Endothelial cell of umbilical vein (primary cell): ENCODE results near the gene AQR. TPM values are rescaled to one million over a fixed set of nuclear protein-coding genes. Genes with fewer than 3 reads are reported as not detected.

Experiments used
- BruUV-seq: library from RNA; stranded (reverse); fragments of 400-500 nt; replicated peaks from 2 replicates; lab custom pipeline; 2021; lab: Mats Ljungman, UMichigan
- CTCF ChIA-PET: fragments of 300-600, 350-600 bp; sonication (Branson Sonifier 250); formaldehyde crosslinking; loops from one replicate; lab custom pipeline; 2021; ENCODE audit warnings: antibody characterized with exemption, inconsistent platforms; lab: Charles Lee
- POLR2A ChIA-PET: fragments of 300-600, 350-600 bp; sonication (Branson Sonifier 250); formaldehyde crosslinking; loops from one replicate; lab custom pipeline; 2021; ENCODE audit warnings: antibody characterized with exemption, inconsistent platforms; lab: Charles Lee
- DNase-seq: peaks from one replicate; pipeline ENCODE4 v3.0.0-alpha.2; 2011; ENCODE audit warnings: low read depth, low spot score
- FAIRE-seq: peaks from 2 replicates; lab custom pipeline; 2011; peaks lifted over from hg19 to GRCh38; lab: Jason Lieb, UNC
- H2AFZ ChIP-seq: 2 replicates; pipeline ENCODE4 v1.6.0; 2012; ENCODE audit warnings: low read depth, low read length, control low read depth, inconsistent platforms
- H3K27ac ChIP-seq: 2 replicates; pipeline ENCODE4 v1.5.1; 2011; ENCODE audit warnings: low read depth, mild to moderate bottlenecking, control low read depth, low read length, moderate library complexity; ENCODE audit not compliant: insufficient read depth
- H3K27me3 ChIP-seq, 2 experiments: 2 replicates each; pipeline versions ENCODE4 v1.6.0 to v1.6.1; 2011; ENCODE audit warnings: low read length in 2 of 2, mixed read lengths in 1 of 2; ENCODE audit not compliant: control insufficient read depth in 2 of 2, insufficient read depth in 2 of 2
- H3K36me3 ChIP-seq, 2 experiments: 2 replicates in 1 of 2; 3 replicates in 1 of 2; pipeline ENCODE4 v1.5.1; 2011; ENCODE audit warnings: low read length in 2 of 2, mild to moderate bottlenecking in 1 of 2, moderate library complexity in 1 of 2; ENCODE audit not compliant: control insufficient read depth in 2 of 2, insufficient read depth in 2 of 2; ENCODE audit errors: extremely low read depth in 1 of 2
- H3K4me1 ChIP-seq: 3 replicates; pipeline ENCODE4 v1.5.1; 2011; ENCODE audit warnings: mild to moderate bottlenecking, low read length; ENCODE audit not compliant: control insufficient read depth, insufficient read depth; ENCODE audit errors: extremely low read depth
- H3K4me2 ChIP-seq: 2 replicates; pipeline ENCODE4 v1.6.1; 2011; ENCODE audit warnings: low read length, control low read depth, mixed read lengths; ENCODE audit not compliant: insufficient read depth
- H3K4me3 ChIP-seq, 3 experiments: fragments of 200-600 bp in 1 of 3; sonication (generic), shearing (Covaris generic) in 1 of 3; replicated peaks in 1 of 3; 2 replicates each; pipeline ENCODE4 v1.5.1; 2011 to 2016; ENCODE audit warnings: control low read depth in 3 of 3, low read length in 3 of 3, mild to moderate bottlenecking in 2 of 3, inconsistent platforms in 1 of 3, low read depth in 1 of 3, moderate library complexity in 1 of 3; ENCODE audit not compliant: insufficient read depth in 1 of 3
- H3K79me2 ChIP-seq: 2 replicates; pipeline ENCODE4 v1.6.0; 2012; ENCODE audit warnings: low read length, inconsistent platforms; ENCODE audit not compliant: control insufficient read depth, insufficient read depth
- H3K9ac ChIP-seq: replicated peaks from 2 replicates; pipeline ENCODE3; 2011; ENCODE audit warnings: low read length, control low read depth; ENCODE audit not compliant: insufficient read depth; ENCODE audit errors: extremely low read depth
- H3K9me1 ChIP-seq: replicated peaks from 3 replicates; pipeline ENCODE4 v1.6.0; 2011; ENCODE audit warnings: mild to moderate bottlenecking, low read length; ENCODE audit not compliant: control insufficient read depth, insufficient read depth; ENCODE audit errors: extremely low read depth
- H3K9me3 ChIP-seq: replicated peaks from 2 replicates; pipeline ENCODE4 v1.5.1; 2012; ENCODE audit warnings: low read length, inconsistent platforms; ENCODE audit not compliant: control insufficient read depth, insufficient read depth
- H4K20me1 ChIP-seq: replicated peaks from 2 replicates; pipeline ENCODE3; 2011; ENCODE audit warnings: mild to moderate bottlenecking, low read length; ENCODE audit not compliant: control insufficient read depth, insufficient read depth; ENCODE audit errors: extremely low read depth
- CTCF ChIP-seq, 2 donors: IDR thresholded peaks; 1 replicate in 1 of 2; 2 replicates in 1 of 2; pipeline ENCODE4 v1.5.1; 2011; ENCODE audit warnings: low read length in 2 of 2, mild to moderate bottlenecking in 2 of 2, moderate library complexity in 2 of 2, control low read depth in 1 of 2, inconsistent platforms in 1 of 2, low read depth in 1 of 2; ENCODE audit not compliant: insufficient read depth in 1 of 2; ENCODE audit errors: extremely low read depth in 1 of 2
- EZH2 ChIP-seq: IDR thresholded peaks from 2 replicates; pipeline ENCODE4 v1.6.1; 2012; ENCODE audit warnings: borderline replicate concordance, low read depth, mild to moderate bottlenecking, moderate library complexity, low read length, inconsistent platforms; ENCODE audit not compliant: severe bottlenecking
- FOS ChIP-seq: IDR thresholded peaks from 2 replicates; pipeline ENCODE4 v1.6.1; 2011; ENCODE audit warnings: mild to moderate bottlenecking, low read length, moderate library complexity, borderline replicate concordance; ENCODE audit not compliant: insufficient read depth
- GATA2 ChIP-seq: IDR thresholded peaks from 2 replicates; pipeline ENCODE4 v1.7.0; 2011; ENCODE audit warnings: low read depth, mild to moderate bottlenecking, moderate library complexity, mixed read lengths, low read length; ENCODE audit not compliant: insufficient read length, insufficient read depth
- JUN ChIP-seq: IDR thresholded peaks from 2 replicates; pipeline ENCODE4 v1.6.1; 2011; ENCODE audit warnings: borderline replicate concordance, low read depth; ENCODE audit not compliant: insufficient read length, insufficient read depth
- MAX ChIP-seq: IDR thresholded peaks from 2 replicates; pipeline ENCODE4 v1.6.1; 2011; ENCODE audit not compliant: insufficient read depth, insufficient read length
- MYC ChIP-seq: IDR thresholded peaks from one replicate; pipeline ENCODE4 v1.6.1; 2011; ENCODE audit warnings: mild to moderate bottlenecking, low read depth, low read length
- POLR2A ChIP-seq: IDR thresholded peaks from 2 replicates; pipeline ENCODE4 v1.6.1; 2012; ENCODE audit warnings: low read depth, mild to moderate bottlenecking, control low read depth, low read length
- POLR2AphosphoS5 ChIP-seq: IDR thresholded peaks from 2 replicates; pipeline ENCODE4 v1.6.1; 2012; ENCODE audit warnings: low read depth, mild to moderate bottlenecking, control low read depth, low read length, moderate library complexity; ENCODE audit not compliant: insufficient read depth
- dilution Hi-C: fragments of 300-500 bp; cut with MboI; formaldehyde crosslinking; loops from one replicate; pipeline ENCODE4 v1.15.0; 2019; ENCODE audit warnings: low sequenced_read_pairs; ENCODE audit not compliant: extremely low pct_ligation_motif_present
- intact Hi-C: fragments of 100-400 bp; cut with micrococcal nuclease; formaldehyde crosslinking; loops from one replicate; pipeline ENCODE4 v1.10.0; 2022
- polyA plus RNA-seq, 4 experiments: library from polyadenylated mRNA; depleted of rRNA in 3 of 4; stranded (reverse) in 3 of 4; unstranded in 1 of 4; fragments of >200 nt; gene quantifications; 2 replicates each; pipeline versions ENCODE4 v1.2.1 to v1.2.3, GENCODE V29; 2011 to 2012; ENCODE audit warnings: missing spikeins in 1 of 4
- total RNA-seq: library from RNA; stranded (reverse); gene quantifications from 2 replicates; pipeline ENCODE4 v1.2.3, GENCODE V29; 2021

AQR gene
- total and polyA plus RNA-seq, 2 donors (not counting 3 experiments of a cell fraction or from before 2014, with no cell fraction given) = 18.7 to 37.5 TPM

GRCh38 chr15:34951993-34952392, 17.5 kb downstream of the AQR start:
- Histone ChIP-seq H4K20me1 (no peaks in the 10 kb centered on the region), H3K36me3 (peaks cover 0 to 7% of the 10 kb centered on the region in 2 experiments), H3K9ac (no peak overlapping the region), H3K27me3 (no peaks in the 10 kb centered on the region), H3K79me2 (peaks cover 3% of the 10 kb centered on the region), H3K9me1 (no peaks in the 10 kb centered on the region), H3K9me3 (no peaks in the 10 kb centered on the region), H3K4me1 (no peaks in the 10 kb centered on the region), H3K4me3 (no peak overlapping the region), H2AFZ (no peak overlapping the region), H3K27ac (no peak overlapping the region), H3K4me2 (no peak overlapping the region)
- CTCF ChIA-PET = interaction anchor here (0.9 to 3.1 kb wide), 4 partner anchors 12 to 334 kb away, joined by 3 to 17 read pairs (median 5); partner anchors contain the start of gene AQR
- dilution Hi-C loops = no loop called here
- TF ChIP-seq CTCF (IDR thresholded peaks at IDR 0.05; ENCODE audit: extremely low read depth in 1 of 2, insufficient read depth in 1 of 2, low read depth in 1 of 2, low read length in 2 of 2) = no peak
- TF ChIP-seq MYC = no peak
- no peak for TF ChIP-seq GATA2
- no peak for TF ChIP-seq FOS
- no peak for TF ChIP-seq EZH2
- no peak for TF ChIP-seq POLR2AphosphoS5
- TF ChIP-seq JUN = no peak
- no peak for TF ChIP-seq MAX
- no peak for TF ChIP-seq POLR2A
- FAIRE-seq = no peak
- peak; percentile 83 for DNase-seq
- BruUV-seq = no TSS peak
- intact Hi-C loops = no loop called here
- POLR2A ChIA-PET = interaction anchor here (1.6 kb wide), 1 partner anchor 17 kb away, joined by 4 read pairs; the partner anchor contains the start of gene AQR
